PC-9 (cell line): ENCODE results near the gene SPRED2.

ENCODE experiments used
- EZH2 ChIP-seq: fragments of 200-600 bp; sonication (generic); IDR thresholded peaks from 2 replicates; pipeline ENCODE4 v1.8.0; 2017; ENCODE audit warnings: antibody characterized with exemption, low read depth
- TF ChIP-seq, protein P1 (sequence below): fragments of 200-600 bp; sonication (generic); conservative IDR thresholded peaks from 2 replicates; pipeline ENCODE4 v1.6.1; 2017; ENCODE audit warnings: mixed run types, antibody characterized with exemption, mild to moderate bottlenecking, moderate library complexity

- TF ChIP-seq, protein P1, sequence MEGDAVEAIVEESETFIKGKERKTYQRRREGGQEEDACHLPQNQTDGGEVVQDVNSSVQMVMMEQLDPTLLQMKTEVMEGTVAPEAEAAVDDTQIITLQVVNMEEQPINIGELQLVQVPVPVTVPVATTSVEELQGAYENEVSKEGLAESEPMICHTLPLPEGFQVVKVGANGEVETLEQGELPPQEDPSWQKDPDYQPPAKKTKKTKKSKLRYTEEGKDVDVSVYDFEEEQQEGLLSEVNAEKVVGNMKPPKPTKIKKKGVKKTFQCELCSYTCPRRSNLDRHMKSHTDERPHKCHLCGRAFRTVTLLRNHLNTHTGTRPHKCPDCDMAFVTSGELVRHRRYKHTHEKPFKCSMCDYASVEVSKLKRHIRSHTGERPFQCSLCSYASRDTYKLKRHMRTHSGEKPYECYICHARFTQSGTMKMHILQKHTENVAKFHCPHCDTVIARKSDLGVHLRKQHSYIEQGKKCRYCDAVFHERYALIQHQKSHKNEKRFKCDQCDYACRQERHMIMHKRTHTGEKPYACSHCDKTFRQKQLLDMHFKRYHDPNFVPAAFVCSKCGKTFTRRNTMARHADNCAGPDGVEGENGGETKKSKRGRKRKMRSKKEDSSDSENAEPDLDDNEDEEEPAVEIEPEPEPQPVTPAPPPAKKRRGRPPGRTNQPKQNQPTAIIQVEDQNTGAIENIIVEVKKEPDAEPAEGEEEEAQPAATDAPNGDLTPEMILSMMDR = peak; percentile 92
- TF ChIP-seq EZH2 = no peak
Observed at GRCh38 chr2:65264821-65265670, 167.4 kb downstream of the SPRED2 start.
